Upper lobe of left lung (tissue), 4 donors: ENCODE data around the gene NR1H2.

Experiments
- CTCF ChIP-seq, 6 experiments: fragments of 450-650 bp in 4 of 6; fragments of 200-600 bp in 2 of 6; sonication (generic) in 2 of 6; IDR thresholded peaks; one replicate each; pipeline ENCODE4 v1.5.1; 2016 to 2019; ENCODE audit warnings: antibody characterized with exemption in 6 of 6
- POLR2A ChIP-seq, 4 donors: fragments of 450-650 bp; IDR thresholded peaks; one replicate each; pipeline ENCODE4 v1.5.1; 2016 to 2017; ENCODE audit warnings: antibody characterized with exemption in 4 of 4, mild to moderate bottlenecking in 2 of 4
- POLR2AphosphoS5 ChIP-seq, 2 donors: sonication (generic); formaldehyde crosslinking; IDR thresholded peaks; one replicate each; pipeline ENCODE4 v1.5.1; 2017; ENCODE audit warnings: antibody characterized with exemption in 2 of 2

DNA sequence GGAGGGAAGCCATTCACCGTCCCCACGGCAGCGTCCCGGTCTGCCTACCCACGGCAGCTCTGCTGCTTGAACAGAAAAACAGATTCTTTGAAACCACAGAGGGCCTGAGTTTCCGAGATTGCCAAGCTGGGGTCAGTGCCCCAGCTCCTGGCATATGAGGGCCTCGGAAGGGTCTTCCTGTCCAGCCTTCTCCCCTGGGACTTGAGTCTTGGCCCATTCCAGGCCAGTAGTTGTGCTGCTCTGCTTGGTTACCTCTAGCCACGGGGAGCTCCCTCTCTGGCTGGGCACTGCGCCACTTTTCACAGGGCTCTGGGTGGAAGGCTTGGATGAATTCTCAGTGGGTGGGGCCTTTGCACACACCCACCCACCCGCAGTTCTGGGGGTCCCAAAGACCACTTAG is 33.9 kb downstream of the NR1H2 start:
- no peak for TF ChIP-seq CTCF (IDR thresholded peaks at IDR 0.05)
- no peak for TF ChIP-seq POLR2AphosphoS5 (IDR thresholded peaks at IDR 0.05)
- no peak for TF ChIP-seq POLR2A (IDR thresholded peaks at IDR 0.05)
